ENCODE measurements around the gene VPS16. TPM values are rescaled to one million over a fixed set of nuclear protein-coding genes. Genes with fewer than 3 reads are reported as not detected.

The VPS16 gene
- total and polyA plus RNA-seq, 2 of the 8 experiments (the other 6 are each of a cell fraction or from before 2014, with no cell fraction given) = 23.8 to 25.9 TPM

DNA sequence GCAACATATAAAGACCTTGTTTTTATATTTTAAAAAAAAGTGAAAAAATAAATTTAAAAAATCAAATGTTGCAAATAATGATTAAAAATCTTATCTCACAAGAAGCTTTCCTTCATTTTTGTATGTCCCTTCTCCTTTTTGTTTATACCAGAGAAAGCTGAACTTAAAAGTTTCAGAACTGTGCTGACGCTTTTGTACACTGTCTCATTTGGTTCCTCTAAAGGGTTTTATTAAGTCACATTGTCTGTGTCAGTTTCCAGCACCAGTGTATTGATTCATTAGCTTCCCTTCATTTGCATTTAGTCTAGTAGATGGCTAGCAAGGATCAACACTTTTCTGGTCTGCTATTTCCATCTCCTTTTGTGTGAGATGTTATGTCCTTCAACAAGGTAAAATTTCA lies 6.8 kb upstream of the VPS16 start (continued):
- TF ChIP-seq CHD1 (IDR thresholded peaks at IDR 0.05; ENCODE audit: low read depth, low read length) (no peak), YY1 (IDR thresholded peaks at IDR 0.05; ENCODE audit: low read depth, low read length) (no peak)
- TF ChIP-seq, protein P1, sequence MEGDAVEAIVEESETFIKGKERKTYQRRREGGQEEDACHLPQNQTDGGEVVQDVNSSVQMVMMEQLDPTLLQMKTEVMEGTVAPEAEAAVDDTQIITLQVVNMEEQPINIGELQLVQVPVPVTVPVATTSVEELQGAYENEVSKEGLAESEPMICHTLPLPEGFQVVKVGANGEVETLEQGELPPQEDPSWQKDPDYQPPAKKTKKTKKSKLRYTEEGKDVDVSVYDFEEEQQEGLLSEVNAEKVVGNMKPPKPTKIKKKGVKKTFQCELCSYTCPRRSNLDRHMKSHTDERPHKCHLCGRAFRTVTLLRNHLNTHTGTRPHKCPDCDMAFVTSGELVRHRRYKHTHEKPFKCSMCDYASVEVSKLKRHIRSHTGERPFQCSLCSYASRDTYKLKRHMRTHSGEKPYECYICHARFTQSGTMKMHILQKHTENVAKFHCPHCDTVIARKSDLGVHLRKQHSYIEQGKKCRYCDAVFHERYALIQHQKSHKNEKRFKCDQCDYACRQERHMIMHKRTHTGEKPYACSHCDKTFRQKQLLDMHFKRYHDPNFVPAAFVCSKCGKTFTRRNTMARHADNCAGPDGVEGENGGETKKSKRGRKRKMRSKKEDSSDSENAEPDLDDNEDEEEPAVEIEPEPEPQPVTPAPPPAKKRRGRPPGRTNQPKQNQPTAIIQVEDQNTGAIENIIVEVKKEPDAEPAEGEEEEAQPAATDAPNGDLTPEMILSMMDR (IDR thresholded peaks at IDR 0.05; ENCODE audit: control extremely low read depth in 1 of 3, insufficient read depth in 1 of 3, low read depth in 1 of 3, low read length in 3 of 3) = no peak
